SK-N-SH treated with all-trans-retinoic acid at 6 μM for 48 hours (cell line): ENCODE measurements around the gene LILRB4.

Experiments
- ARNTL ChIP-seq: fragments of 450-650 bp; formaldehyde crosslinking; IDR thresholded peaks from 2 replicates; pipeline ENCODE4 v1.5.0; 2020; ENCODE audit warnings: low read depth, mild to moderate bottlenecking, moderate library complexity, borderline replicate concordance
- CSDC2 ChIP-seq: fragments of 250-450 bp; sonication (Bioruptor Pico); IDR thresholded peaks from 2 replicates; pipeline ENCODE4 v1.5.0; 2020; ENCODE audit warnings: mild to moderate bottlenecking, moderate library complexity
- GLIS3 ChIP-seq: fragments of 250-450 bp; sonication (Bioruptor Pico); IDR thresholded peaks from 2 replicates; pipeline ENCODE4 v1.5.0; 2020; ENCODE audit warnings: mild to moderate bottlenecking, moderate library complexity
- ISL1 ChIP-seq: fragments of 250-450 bp; sonication (Bioruptor Pico); IDR thresholded peaks from 2 replicates; pipeline ENCODE4 v2.1.2; 2022; ENCODE audit warnings: mild to moderate bottlenecking, moderate library complexity
- OSR1 ChIP-seq: fragments of 250-450 bp; sonication (Bioruptor Pico); IDR thresholded peaks from 2 replicates; pipeline ENCODE4 v1.8.0; 2022; ENCODE audit warnings: moderate library complexity, mild to moderate bottlenecking, inconsistent platforms
- RARB ChIP-seq: fragments of 250-450 bp; sonication (Bioruptor Pico); IDR thresholded peaks from 2 replicates; pipeline ENCODE4 v1.8.0; 2021; ENCODE audit warnings: mild to moderate bottlenecking, moderate library complexity
- ZFP3 ChIP-seq: fragments of 250-450 bp; sonication (Bioruptor Pico); IDR thresholded peaks from 2 replicates; pipeline ENCODE4 v1.5.0; 2020; ENCODE audit warnings: mild to moderate bottlenecking, moderate library complexity
- ZFP30 ChIP-seq: fragments of 450-650 bp; formaldehyde crosslinking; IDR thresholded peaks from 2 replicates; pipeline ENCODE4 v1.5.0; 2022; ENCODE audit warnings: mild to moderate bottlenecking, moderate library complexity
- ZNF8 ChIP-seq: fragments of 450-650 bp; formaldehyde crosslinking; IDR thresholded peaks from 2 replicates; pipeline ENCODE4 v1.5.0; 2020; ENCODE audit warnings: mild to moderate bottlenecking, moderate library complexity
- TF ChIP-seq, protein P1 (sequence below): fragments of 250-450 bp; sonication (Bioruptor Pico); IDR thresholded peaks from 2 replicates; pipeline ENCODE4 v1.5.1; 2021; ENCODE audit warnings: mild to moderate bottlenecking, moderate library complexity
- TF ChIP-seq, protein P2 (sequence below): fragments of 250-450 bp; sonication (Bioruptor Pico); IDR thresholded peaks from 2 replicates; pipeline ENCODE4 v1.8.0; 2020; ENCODE audit warnings: mild to moderate bottlenecking, moderate library complexity, borderline replicate concordance

- no peak for TF ChIP-seq ZFP3 (CRISPR knock-in tag)
- TF ChIP-seq CSDC2: no peak
- no peak for TF ChIP-seq ARNTL
- TF ChIP-seq RARB (CRISPR knock-in tag): no peak
- TF ChIP-seq, protein P1, sequence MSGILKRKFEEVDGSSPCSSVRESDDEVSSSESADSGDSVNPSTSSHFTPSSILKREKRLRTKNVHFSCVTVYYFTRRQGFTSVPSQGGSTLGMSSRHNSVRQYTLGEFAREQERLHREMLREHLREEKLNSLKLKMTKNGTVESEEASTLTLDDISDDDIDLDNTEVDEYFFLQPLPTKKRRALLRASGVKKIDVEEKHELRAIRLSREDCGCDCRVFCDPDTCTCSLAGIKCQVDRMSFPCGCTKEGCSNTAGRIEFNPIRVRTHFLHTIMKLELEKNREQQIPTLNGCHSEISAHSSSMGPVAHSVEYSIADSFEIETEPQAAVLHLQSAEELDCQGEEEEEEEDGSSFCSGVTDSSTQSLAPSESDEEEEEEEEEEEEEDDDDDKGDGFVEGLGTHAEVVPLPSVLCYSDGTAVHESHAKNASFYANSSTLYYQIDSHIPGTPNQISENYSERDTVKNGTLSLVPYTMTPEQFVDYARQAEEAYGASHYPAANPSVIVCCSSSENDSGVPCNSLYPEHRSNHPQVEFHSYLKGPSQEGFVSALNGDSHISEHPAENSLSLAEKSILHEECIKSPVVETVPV (CRISPR knock-in tag): no peak
- TF ChIP-seq OSR1 (CRISPR knock-in tag): no peak
- TF ChIP-seq GLIS3: no peak
- TF ChIP-seq ISL1 (CRISPR knock-in tag): no peak
- no peak for TF ChIP-seq ZFP30 (CRISPR knock-in tag)
- TF ChIP-seq, protein P2, sequence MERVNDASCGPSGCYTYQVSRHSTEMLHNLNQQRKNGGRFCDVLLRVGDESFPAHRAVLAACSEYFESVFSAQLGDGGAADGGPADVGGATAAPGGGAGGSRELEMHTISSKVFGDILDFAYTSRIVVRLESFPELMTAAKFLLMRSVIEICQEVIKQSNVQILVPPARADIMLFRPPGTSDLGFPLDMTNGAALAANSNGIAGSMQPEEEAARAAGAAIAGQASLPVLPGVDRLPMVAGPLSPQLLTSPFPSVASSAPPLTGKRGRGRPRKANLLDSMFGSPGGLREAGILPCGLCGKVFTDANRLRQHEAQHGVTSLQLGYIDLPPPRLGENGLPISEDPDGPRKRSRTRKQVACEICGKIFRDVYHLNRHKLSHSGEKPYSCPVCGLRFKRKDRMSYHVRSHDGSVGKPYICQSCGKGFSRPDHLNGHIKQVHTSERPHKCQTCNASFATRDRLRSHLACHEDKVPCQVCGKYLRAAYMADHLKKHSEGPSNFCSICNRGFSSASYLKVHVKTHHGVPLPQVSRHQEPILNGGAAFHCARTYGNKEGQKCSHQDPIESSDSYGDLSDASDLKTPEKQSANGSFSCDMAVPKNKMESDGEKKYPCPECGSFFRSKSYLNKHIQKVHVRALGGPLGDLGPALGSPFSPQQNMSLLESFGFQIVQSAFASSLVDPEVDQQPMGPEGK (CRISPR knock-in tag): no peak
- TF ChIP-seq ZNF8 (CRISPR knock-in tag): no peak
Observed at GRCh38 chr19:54661846-54662481, 821 bp upstream of the LILRB4 start.
